Liver (tissue), 9 donors: ENCODE data around the gene ZNF827. TPM values are rescaled to one million over a fixed set of nuclear protein-coding genes. Genes with fewer than 3 reads are reported as not detected.

Experiments used
- DNase-seq: peaks from one replicate; pipeline ENCODE4 v3.0.0-alpha.2; 2017; ENCODE audit warnings: low spot score
- H3K27ac ChIP-seq, 2 donors: one replicate each; pipeline ENCODE4 v1.7.0; 2013; ENCODE audit warnings: inconsistent platforms in 2 of 2, low read length in 2 of 2, control low read depth in 1 of 2, low read depth in 1 of 2, mild to moderate bottlenecking in 1 of 2
- H3K27me3 ChIP-seq, 4 donors: one replicate each; pipeline versions ENCODE4 v1.6.1 to v1.7.0; 2013; ENCODE audit warnings: low read length in 3 of 4, inconsistent platforms in 1 of 4, mild to moderate bottlenecking in 1 of 4, moderate library complexity in 1 of 4; ENCODE audit not compliant: control insufficient read depth in 4 of 4, insufficient read depth in 4 of 4
- H3K36me3 ChIP-seq, 4 donors: one replicate each; pipeline versions ENCODE4 v1.6.1 to v1.7.0; 2013; ENCODE audit warnings: low read length in 3 of 4, mild to moderate bottlenecking in 3 of 4, low read depth in 1 of 4, moderate library complexity in 1 of 4; ENCODE audit not compliant: control insufficient read depth in 4 of 4, insufficient read depth in 3 of 4
- H3K4me1 ChIP-seq, 4 donors: one replicate each; pipeline versions ENCODE4 v1.6.1 to v1.7.0; 2013; ENCODE audit warnings: low read length in 3 of 4, mild to moderate bottlenecking in 3 of 4, moderate library complexity in 1 of 4; ENCODE audit not compliant: control insufficient read depth in 4 of 4, insufficient read depth in 4 of 4
- H3K4me3 ChIP-seq, 3 donors: one replicate each; pipeline versions ENCODE4 v1.6.1 to v1.7.0; 2013; ENCODE audit warnings: low read length in 3 of 3, control low read depth in 1 of 3, low read depth in 1 of 3, mild to moderate bottlenecking in 1 of 3
- H3K9ac ChIP-seq, 2 donors: one replicate each; pipeline ENCODE4 v1.7.0; 2013; ENCODE audit warnings: low read length in 2 of 2, mild to moderate bottlenecking in 2 of 2, moderate library complexity in 2 of 2, control low read depth in 1 of 2, low read depth in 1 of 2
- H3K9me3 ChIP-seq, 4 donors: one replicate each; pipeline versions ENCODE4 v1.6.1 to v1.7.0; 2013; ENCODE audit warnings: low read length in 3 of 4; ENCODE audit not compliant: control insufficient read depth in 4 of 4
- EGR1 ChIP-seq, 2 donors: IDR thresholded peaks; 2 replicates each; pipeline ENCODE4 v1.6.1; 2016 to 2018; ENCODE audit warnings: antibody characterized with exemption in 2 of 2, low read depth in 2 of 2
- FOXA1 ChIP-seq: IDR thresholded peaks from 2 replicates; pipeline ENCODE4 v1.6.1; 2016; ENCODE audit warnings: antibody characterized with exemption
- FOXA2 ChIP-seq: IDR thresholded peaks from 2 replicates; pipeline ENCODE4 v1.6.1; 2016; ENCODE audit warnings: antibody characterized with exemption
- GABPA ChIP-seq, 2 donors: IDR thresholded peaks in 1 of 2; conservative IDR thresholded peaks in 1 of 2; 2 replicates each; pipeline ENCODE4 v1.6.1; 2016; ENCODE audit warnings: antibody characterized with exemption in 2 of 2, mild to moderate bottlenecking in 1 of 2, moderate library complexity in 1 of 2
- JUND ChIP-seq, 2 donors: IDR thresholded peaks; 2 replicates each; pipeline ENCODE4 v1.6.1; 2016; ENCODE audit warnings: antibody characterized with exemption in 2 of 2
- MAX ChIP-seq: IDR thresholded peaks from 2 replicates; pipeline ENCODE4 v1.6.1; 2016; ENCODE audit warnings: antibody characterized with exemption
- NR2F2 ChIP-seq: IDR thresholded peaks from 2 replicates; pipeline ENCODE4 v1.6.1; 2016; ENCODE audit warnings: antibody characterized with exemption
- REST ChIP-seq: IDR thresholded peaks from 2 replicates; pipeline ENCODE4 v1.6.1; 2016; ENCODE audit warnings: antibody characterized with exemption, mild to moderate bottlenecking
- RXRA ChIP-seq, 2 donors: IDR thresholded peaks; 2 replicates each; pipeline ENCODE4 v1.6.1; 2017 to 2018; ENCODE audit warnings: antibody characterized with exemption in 2 of 2, mild to moderate bottlenecking in 1 of 2
- TAF1 ChIP-seq: conservative IDR thresholded peaks from 2 replicates; pipeline ENCODE4 v1.6.1; 2016; ENCODE audit warnings: antibody characterized with exemption, mild to moderate bottlenecking
- YY1 ChIP-seq: IDR thresholded peaks from 2 replicates; pipeline ENCODE4 v1.6.1; 2016; ENCODE audit warnings: antibody characterized with exemption, mild to moderate bottlenecking
- ZBTB33 ChIP-seq: IDR thresholded peaks from 2 replicates; pipeline ENCODE4 v1.6.1; 2016; ENCODE audit warnings: antibody characterized with exemption
- WGBS: extraction: QIAGEN DNeasy Blood & Tissue Kit; methylation state at CpG from one replicate; pipeline ENCODE4 v1.1.7; 2013; 5-methylcytosine and 5-hydroxymethylcytosine counted together
- polyA plus RNA-seq, 2 donors: library from polyadenylated mRNA; stranded (reverse) in 1 of 2; unstranded in 1 of 2; fragments of 200-250 nt in 1 of 2; fragments of >200 nt in 1 of 2; fragmentation: Nextera tagmentation in 1 of 2; extraction: Ambion mirVana in 1 of 2; gene quantifications; one replicate each; pipeline versions ENCODE4 v1.2.1 to v1.2.3, GENCODE V29; 2013 to 2015
- total RNA-seq, 2 donors: library from RNA; depleted of rRNA; stranded (reverse); fragments of >200 nt; gene quantifications; one replicate each; pipeline ENCODE4 v1.2.3, GENCODE V29; 2014
- donor health status: healthy.
- donor health status: healthy.
- donor health status: healthy.
- donor health status: healthy.
- donor health status: healthy.

Gene ZNF827
- total and polyA plus RNA-seq, 4 donors = 0.46 to 2.9 (median 1.2) TPM

GRCh38 chr4:145860446-145860845 lies 78.2 kb downstream of the ZNF827 start:
- H3K9ac ChIP-seq = no peak overlapping the region
- H3K9me3 ChIP-seq = no peaks in the 10 kb centered on the region
- no peaks in the 10 kb centered on the region for H3K4me1 ChIP-seq
- H3K4me3 ChIP-seq = no peak overlapping the region
- 68% methylated on average over 5 of the region's 5 CpGs for WGBS
- H3K27ac ChIP-seq = no peak overlapping the region
- DNase-seq = no peak
- H3K27me3 ChIP-seq = no peaks in the 10 kb centered on the region
- no peak for TF ChIP-seq EGR1 (IDR thresholded peaks at IDR 0.05; ENCODE audit: low read depth in 2 of 2)
- no peak for TF ChIP-seq GABPA (IDR thresholded peaks at IDR 0.05 in 1 of 2, conservative IDR thresholded peaks at IDR 0.05 in 1 of 2)
- TF ChIP-seq YY1 = no peak
- H3K36me3 ChIP-seq = no peaks in the 10 kb centered on the region

GRCh38 chr4:145859926-145860325 lies 78.7 kb downstream of the ZNF827 start:
- Histone ChIP-seq H3K9ac (no peak overlapping the region), H3K27me3 (no peaks in the 10 kb centered on the region), H3K27ac (no peak overlapping the region), H3K36me3 (no peaks in the 10 kb centered on the region), H3K4me1 (no peaks in the 10 kb centered on the region), H3K9me3 (no peaks in the 10 kb centered on the region), H3K4me3 (no peak overlapping the region)
- no peak for TF ChIP-seq ZBTB33
- TF ChIP-seq MAX = no peak
- no peak for TF ChIP-seq YY1
- TF ChIP-seq FOXA2 = no peak
- no peak for TF ChIP-seq RXRA (IDR thresholded peaks at IDR 0.05)
- no peak for TF ChIP-seq FOXA1
- TF ChIP-seq JUND (IDR thresholded peaks at IDR 0.05) = no peak
- no peak for DNase-seq
- whole genome bisulfite sequencing = 86% methylated on average over 3 of the region's 3 CpGs

GRCh38 chr4:145859426-145859825 lies 79.2 kb downstream of the ZNF827 start:
- H3K27ac ChIP-seq = no peak overlapping the region
- DNase-seq = no peak
- H3K9me3 ChIP-seq = no peaks in the 10 kb centered on the region
- WGBS = 89% methylated on average over 8 of the region's 8 CpGs
- H3K4me1 ChIP-seq = no peaks in the 10 kb centered on the region
- no peak overlapping the region for H3K4me3 ChIP-seq
- H3K36me3 ChIP-seq = no peaks in the 10 kb centered on the region
- H3K27me3 ChIP-seq = no peaks in the 10 kb centered on the region
- no peak overlapping the region for H3K9ac ChIP-seq
- no peak for TF ChIP-seq FOXA1
- TF ChIP-seq ZBTB33 = no peak
- TF ChIP-seq GABPA (IDR thresholded peaks at IDR 0.05 in 1 of 2, conservative IDR thresholded peaks at IDR 0.05 in 1 of 2) = no peak
- no peak for TF ChIP-seq NR2F2
- TF ChIP-seq EGR1 (IDR thresholded peaks at IDR 0.05; ENCODE audit: low read depth in 2 of 2) = no peak
- TF ChIP-seq TAF1 = no peak
- TF ChIP-seq FOXA2 = no peak
- no peak for TF ChIP-seq REST
